H1 (cell line): ENCODE measurements around the gene SLC16A2. TPM values are rescaled to one million over a fixed set of nuclear protein-coding genes. Genes with fewer than 3 reads are reported as not detected.

Experiments
- CTCF ChIA-PET: fragments of 300-600 bp; sonication (Branson Sonifier 250); formaldehyde crosslinking; loops from one replicate; lab custom pipeline; 2021; ENCODE audit not compliant: partially characterized antibody; lab: Charles Lee
- POLR2A ChIA-PET: fragments of 300-600 bp; sonication (Branson Sonifier 250); formaldehyde crosslinking; loops from one replicate; lab custom pipeline; 2021; ENCODE audit warnings: inconsistent platforms; ENCODE audit not compliant: partially characterized antibody; lab: Charles Lee
- DNase-seq, 2 experiments: peaks; one replicate each; pipeline versions ENCODE4 v3.0.0 to v3.0.0-alpha.2; 2010 to 2022; ENCODE audit warnings: low spot score in 2 of 2, low read depth in 1 of 2, mixed read lengths in 1 of 2
- FAIRE-seq: peaks from 2 replicates; lab custom pipeline; 2011; peaks lifted over from hg19 to GRCh38; lab: Jason Lieb, UNC
- H2AFZ ChIP-seq: 2 replicates; pipeline ENCODE4 v1.8.1; 2012; ENCODE audit warnings: low read length, inconsistent platforms
- H2AK5ac ChIP-seq: 2 replicates; pipeline ENCODE4 v1.6.1; 2013; ENCODE audit warnings: low read depth, low read length
- H2BK120ac ChIP-seq: replicated peaks from 2 replicates; pipeline ENCODE3; 2013; ENCODE audit warnings: low read depth, low read length, inconsistent platforms
- H2BK12ac ChIP-seq: 2 replicates; pipeline ENCODE4 v1.6.1; 2013; ENCODE audit warnings: low read depth, low read length
- H2BK15ac ChIP-seq: 2 replicates; pipeline ENCODE4 v1.6.1; 2013; ENCODE audit warnings: low read length
- H2BK20ac ChIP-seq: 2 replicates; pipeline ENCODE4 v1.6.1; 2013; ENCODE audit warnings: low read length
- H2BK5ac ChIP-seq: 2 replicates; pipeline ENCODE4 v1.6.1; 2013; ENCODE audit warnings: low read depth, low read length
- H3K14ac ChIP-seq: 2 replicates; pipeline ENCODE4 v1.6.1; 2013; ENCODE audit warnings: inconsistent platforms; ENCODE audit not compliant: insufficient read length
- H3K18ac ChIP-seq: 2 replicates; pipeline ENCODE4 v1.6.1; 2013; ENCODE audit warnings: low read length; ENCODE audit errors: extremely low read depth
- H3K23ac ChIP-seq: 2 replicates; pipeline ENCODE4 v1.6.1; 2013; ENCODE audit warnings: inconsistent platforms; ENCODE audit not compliant: insufficient read length
- H3K23me2 ChIP-seq: 2 replicates; pipeline ENCODE4 v1.6.1; 2013; ENCODE audit warnings: low read depth, low read length
- H3K27ac ChIP-seq: 2 replicates; pipeline ENCODE4 v1.6.1; 2011; ENCODE audit warnings: low read depth, low read length, inconsistent platforms
- H3K27me3 ChIP-seq, 4 experiments: replicated peaks in 1 of 4; 1 replicate in 1 of 4; 2 replicates in 3 of 4; pipeline versions ENCODE4 v1.6.1 to v1.8.1; 2011 to 2013; ENCODE audit warnings: low read length in 3 of 4, mild to moderate bottlenecking in 3 of 4, inconsistent platforms in 2 of 4, mixed read lengths in 2 of 4, moderate library complexity in 1 of 4; ENCODE audit not compliant: control insufficient read depth in 3 of 4, insufficient read depth in 3 of 4; ENCODE audit errors: extremely low read depth in 1 of 4
- H3K36me3 ChIP-seq, 4 experiments: 2 replicates each; pipeline versions ENCODE4 v1.6.1 to v1.8.1; 2011 to 2013; ENCODE audit warnings: mild to moderate bottlenecking in 4 of 4, low read length in 3 of 4, moderate library complexity in 2 of 4, control low read depth in 1 of 4, inconsistent platforms in 1 of 4; ENCODE audit not compliant: insufficient read depth in 4 of 4, control insufficient read depth in 2 of 4
- H3K4ac ChIP-seq: replicated peaks from 2 replicates; pipeline ENCODE3; 2013; ENCODE audit warnings: low read length, low read depth, mixed read lengths, inconsistent platforms; ENCODE audit not compliant: insufficient read length
- H3K4me1 ChIP-seq, 4 experiments: replicated peaks in 1 of 4; 1 replicate in 1 of 4; 2 replicates in 3 of 4; pipeline versions ENCODE4 v1.6.1 to v1.8.1; 2011 to 2013; ENCODE audit warnings: low read length in 3 of 4, inconsistent platforms in 2 of 4, mixed read lengths in 1 of 4; ENCODE audit not compliant: insufficient read depth in 4 of 4, control insufficient read depth in 3 of 4
- H3K4me2 ChIP-seq, 2 experiments: 2 replicates each; pipeline versions ENCODE4 v1.6.1 to v1.8.1; 2011 to 2013; ENCODE audit warnings: low read depth in 2 of 2, low read length in 2 of 2, control low read depth in 1 of 2, inconsistent platforms in 1 of 2, mild to moderate bottlenecking in 1 of 2; ENCODE audit not compliant: insufficient read depth in 1 of 2
- H3K4me3 ChIP-seq, 4 experiments: fragments of 200-600, 300-600 bp in 1 of 4; sonication (generic), shearing (Covaris generic), sonication (Bioruptor Twin) in 1 of 4; 2 replicates each; pipeline versions ENCODE4 v1.5.1 to v1.8.1; 2011 to 2016; ENCODE audit warnings: low read length in 4 of 4, low read depth in 3 of 4, control low read depth in 2 of 4, inconsistent platforms in 2 of 4, mild to moderate bottlenecking in 2 of 4, mixed read lengths in 1 of 4, moderate library complexity in 1 of 4; ENCODE audit not compliant: insufficient read depth in 2 of 4; ENCODE audit errors: extremely low read depth in 1 of 4
- H3K56ac ChIP-seq: replicated peaks from 2 replicates; pipeline ENCODE3; 2013; ENCODE audit warnings: low read depth, mild to moderate bottlenecking, mixed read lengths, low read length, inconsistent platforms; ENCODE audit not compliant: insufficient read length
- H3K79me1 ChIP-seq: 2 replicates; pipeline ENCODE4 v1.6.1; 2013; ENCODE audit warnings: low read depth, low read length, control low read depth
- H3K79me2 ChIP-seq, 2 experiments: 2 replicates each; pipeline versions ENCODE4 v1.6.1 to v1.8.1; 2012 to 2013; ENCODE audit warnings: low read length in 2 of 2, mild to moderate bottlenecking in 2 of 2, inconsistent platforms in 1 of 2; ENCODE audit not compliant: insufficient read depth in 2 of 2, control insufficient read depth in 1 of 2
- H3K9ac ChIP-seq, 4 experiments: replicated peaks in 1 of 4; 1 replicate in 1 of 4; 2 replicates in 3 of 4; pipeline versions ENCODE4 v1.6.1 to v1.8.1; 2011 to 2013; ENCODE audit warnings: low read depth in 3 of 4, low read length in 3 of 4, control low read depth in 2 of 4, mild to moderate bottlenecking in 2 of 4, moderate library complexity in 2 of 4, inconsistent platforms in 1 of 4; ENCODE audit errors: extremely low read depth in 1 of 4
- H3K9me3 ChIP-seq, 2 experiments: 2 replicates each; pipeline versions ENCODE4 v1.6.1 to v1.8.1; 2012 to 2013; ENCODE audit warnings: mild to moderate bottlenecking in 2 of 2, moderate library complexity in 2 of 2, control low read depth in 1 of 2, inconsistent platforms in 1 of 2, low read depth in 1 of 2, low read length in 1 of 2, mixed read lengths in 1 of 2; ENCODE audit not compliant: insufficient read depth in 2 of 2
- H4K20me1 ChIP-seq, 2 experiments: replicated peaks in 1 of 2; 2 replicates each; pipeline versions ENCODE3 to v1.8.1; 2011 to 2013; ENCODE audit warnings: inconsistent platforms in 2 of 2, low read length in 2 of 2, mild to moderate bottlenecking in 1 of 2; ENCODE audit not compliant: insufficient read depth in 2 of 2, control insufficient read depth in 1 of 2
- H4K5ac ChIP-seq: 2 replicates; pipeline ENCODE4 v1.6.1; 2013; ENCODE audit warnings: low read length, low read depth, mixed read lengths, inconsistent platforms; ENCODE audit not compliant: insufficient read length
- H4K8ac ChIP-seq: 2 replicates; pipeline ENCODE4 v1.8.0; 2013; ENCODE audit warnings: mild to moderate bottlenecking, moderate library complexity, low read length, inconsistent platforms; ENCODE audit not compliant: insufficient read depth; ENCODE audit errors: extremely low read depth
- H4K91ac ChIP-seq: replicated peaks from 2 replicates; pipeline ENCODE3; 2013; ENCODE audit warnings: low read length, mixed read lengths, inconsistent platforms; ENCODE audit not compliant: insufficient read length
- CHD1 ChIP-seq: IDR thresholded peaks from 2 replicates; pipeline ENCODE4 v1.6.1; 2012; ENCODE audit warnings: low read depth, low read length, improper control_type of control experiment
- E2F6 ChIP-seq: IDR thresholded peaks from 2 replicates; pipeline ENCODE4 v1.6.1; 2012; ENCODE audit warnings: inconsistent platforms
- GTF2F1 ChIP-seq: IDR thresholded peaks from 2 replicates; pipeline ENCODE4 v1.6.1; 2012; ENCODE audit warnings: low read depth, low read length, improper control_type of control experiment, borderline replicate concordance
- HDAC6 ChIP-seq: IDR thresholded peaks from one replicate; pipeline ENCODE4 v1.7.1; 2012; ENCODE audit warnings: low read depth, mild to moderate bottlenecking, inconsistent platforms, low read length, moderate library complexity
- NRF1 ChIP-seq: IDR thresholded peaks from 2 replicates; pipeline ENCODE4 v1.6.1; 2011; ENCODE audit warnings: mild to moderate bottlenecking, low read depth, low read length, improper control_type of control experiment
- RBBP5 ChIP-seq: IDR thresholded peaks from 2 replicates; pipeline ENCODE4 v1.7.1; 2012; ENCODE audit warnings: low read depth, mild to moderate bottlenecking, inconsistent platforms, low read length, moderate library complexity, borderline replicate concordance
- SAP30 ChIP-seq: fragments of 300-600 bp; sonication (generic); IDR thresholded peaks from 2 replicates; pipeline ENCODE4 v1.7.1; 2012; ENCODE audit warnings: low read length, moderate library complexity, mild to moderate bottlenecking, inconsistent platforms; ENCODE audit not compliant: insufficient read depth, insufficient replicate concordance
- SIRT6 ChIP-seq: IDR thresholded peaks from one replicate; pipeline ENCODE4 v1.7.1; 2012; ENCODE audit warnings: low read length, inconsistent platforms
- SUZ12 ChIP-seq: fragments of 200-600 bp; sonication (generic); IDR thresholded peaks from 2 replicates; pipeline ENCODE4 v1.6.1; 2012; ENCODE audit warnings: mild to moderate bottlenecking, inconsistent platforms, low read length, moderate library complexity, mixed read lengths
- TAF1 ChIP-seq: IDR thresholded peaks from 2 replicates; pipeline ENCODE4 v1.6.1; 2011; ENCODE audit warnings: mild to moderate bottlenecking, low read depth, low read length
- YY1 ChIP-seq: IDR thresholded peaks from 2 replicates; pipeline ENCODE4 v1.6.1; 2011; ENCODE audit warnings: low read depth, mild to moderate bottlenecking, low read length
- WGBS, 2 experiments: shearing (Covaris generic) in 1 of 2; methylation state at CpG; one replicate each; pipeline versions ENCODE4 v1.1.6 to v1.1.7; 2013 to 2015; ENCODE audit warnings: low lambda C conversion rate in 2 of 2, mixed read lengths in 2 of 2, inconsistent platforms in 1 of 2, low coverage in 1 of 2, missing lambda C conversion rate in 1 of 2; ENCODE audit not compliant: insufficient replicate concordance in 2 of 2, insufficient coverage in 1 of 2, insufficient read length in 1 of 2; ENCODE audit errors: extremely low coverage in 1 of 2, missing lambda C conversion rate in 1 of 2; 5-methylcytosine and 5-hydroxymethylcytosine counted together
- polyA plus RNA-seq, 7 experiments: library from polyadenylated mRNA; depleted of rRNA in 3 of 7; stranded (reverse) in 5 of 7; unstranded in 2 of 7; fragments of >200 nt in 5 of 7; fragments of 200-250 nt in 2 of 7; gene quantifications; 1 replicate in 5 of 7; 2 replicates in 1 of 7; 4 replicates in 1 of 7; pipeline versions ENCODE4 v1.2.1 to v1.2.3, GENCODE V29; 2011 to 2013; ENCODE audit warnings: missing spikeins in 2 of 7, mixed read lengths in 2 of 7
- total RNA-seq: library from RNA; stranded (reverse); fragmentation: NEBNext Ultra II Directional; extraction: Animal tissue kit (Norgen Biotek cat#: 25700); gene quantifications from 2 replicates; pipeline ENCODE4 v1.2.1, GENCODE V29; 2021

SLC16A2 gene
- total and polyA plus RNA-seq, 2 of the 8 experiments (the other 6 are each of a cell fraction or from before 2014, with no cell fraction given) = 24.4 to 32.2 TPM

- no peak overlapping the region for H3K27ac ChIP-seq
- WGBS, 2 experiments = 86% methylated on average over 8 of the region's 8 CpGs; no CpG with 5 or more reads in 1 of the 2 experiments
- H3K23ac ChIP-seq = no peak overlapping the region
- H3K56ac ChIP-seq = no peak overlapping the region
- H3K79me2 ChIP-seq = no peaks in the 10 kb centered on the region
- FAIRE-seq (no peak), DNase-seq (no peak)
- H3K4me3 ChIP-seq = no peak overlapping the region
- H2BK5ac ChIP-seq = no peak overlapping the region
- H3K9me3 ChIP-seq = no peaks in the 10 kb centered on the region
- no peak for TF ChIP-seq NRF1
- TF ChIP-seq E2F6 = no peak
- no peak for TF ChIP-seq GTF2F1
- TF ChIP-seq HDAC6 = no peak
- no peak for TF ChIP-seq YY1
- TF ChIP-seq SUZ12 = no peak
- TF ChIP-seq SAP30 = no peak
- no peak for TF ChIP-seq CHD1
- no peak for TF ChIP-seq RBBP5
- TF ChIP-seq TAF1 = no peak
- no peak for TF ChIP-seq SIRT6
- no peaks in the 10 kb centered on the region for H3K79me1 ChIP-seq
- H4K20me1 ChIP-seq = no peaks in the 10 kb centered on the region
- H3K4me1 ChIP-seq = no peaks in the 10 kb centered on the region
- no peak overlapping the region for H4K91ac ChIP-seq
- no peak overlapping the region for H2BK15ac ChIP-seq
- H3K4ac ChIP-seq = no peak overlapping the region
- H4K8ac ChIP-seq = no peak overlapping the region
- H3K27me3 ChIP-seq = no peaks in the 10 kb centered on the region
- H3K18ac ChIP-seq = no peak overlapping the region
- CTCF ChIA-PET = no interaction called here
- H3K36me3 ChIP-seq = no peaks in the 10 kb centered on the region
- H3K9ac ChIP-seq = no peak overlapping the region
- H3K14ac ChIP-seq = no peak overlapping the region
- no peak overlapping the region for H2AK5ac ChIP-seq
- no peak overlapping the region for H2BK20ac ChIP-seq
- no peak overlapping the region for H2AFZ ChIP-seq
- H2BK12ac ChIP-seq = no peak overlapping the region
- H4K5ac ChIP-seq = no peak overlapping the region
- no peak overlapping the region for H2BK120ac ChIP-seq
- no peaks in the 10 kb centered on the region for H3K23me2 ChIP-seq
- H3K4me2 ChIP-seq = no peak overlapping the region
- POLR2A ChIA-PET = no interaction called here
Measured at GRCh38 chrX:74506317-74507115, 85.2 kb downstream of the SLC16A2 start.
